T-helper 17 cell (primary cell): Measurements from ENCODE around the gene B9D2. TPM values are rescaled to one million over a fixed set of nuclear protein-coding genes. Genes with fewer than 3 reads are reported as not detected.
A peak's percentile ranks its signal among the peaks of the same experiment; 100 is the strongest.

Source experiments
- ATAC-seq: fragments of 150-1000 bp; cut with Tn5 transposase; 2 replicates; pipeline ENCODE4 v1.10.0; 2021; ENCODE audit warnings: mild to moderate bottlenecking, moderate library complexity
- DNase-seq, 3 donors: peaks; one replicate each; pipeline versions ENCODE4 v3.0.0 to v3.0.0-alpha.2; 2020 to 2021
- H3K9me3 ChIP-seq: one replicate; pipeline ENCODE4 v1.7.0; 2013; ENCODE audit warnings: low read length, mild to moderate bottlenecking; ENCODE audit not compliant: control insufficient read depth, poor library complexity, severe bottlenecking
- H3K27ac Mint-ChIP-seq: one replicate; pipeline ENCODE4 v1.8.0; 2022; ENCODE audit warnings: mild to moderate bottlenecking, moderate library complexity, mixed read lengths
- H3K27me3 Mint-ChIP-seq: one replicate; pipeline ENCODE4 v1.8.0; 2022; ENCODE audit warnings: mixed read lengths
- H3K36me3 Mint-ChIP-seq: one replicate; pipeline ENCODE4 v1.8.0; 2022; ENCODE audit warnings: low read depth, mixed read lengths
- H3K4me1 Mint-ChIP-seq: one replicate; pipeline ENCODE4 v1.8.0; 2022; ENCODE audit warnings: mild to moderate bottlenecking, mixed read lengths
- H3K4me3 Mint-ChIP-seq: one replicate; pipeline ENCODE4 v1.8.0; 2022; ENCODE audit warnings: mild to moderate bottlenecking, moderate library complexity, mixed read lengths
- total RNA-seq, 4 donors: library from RNA in 2 of 4; stranded (reverse) in 2 of 4; gene quantifications; one replicate each; pipeline ENCODE4 v1.2.3 and lab custom pipeline; 2022 to 2026

Gene B9D2
- total RNA-seq, 2 donors from 2014 or later = 37.1 to 41.4 TPM

GRCh38 chr19:41344162-41344561, 19.8 kb downstream of the B9D2 start:
- Mint-ChIP-seq H3K4me1 (peaks cover 35% of the 10 kb centered on the region), H3K4me3 (peak overlapping the region; percentile 69), H3K36me3 (peaks cover 13% of the 10 kb centered on the region), H3K27ac (peak overlapping the region; percentile 91), H3K27me3 (no peaks in the 10 kb centered on the region)
- DNase-seq (no peak), ATAC-seq (no peak)
- no peaks in the 10 kb centered on the region for H3K9me3 ChIP-seq

- ATAC-seq (peak; percentile 54), DNase-seq (no peak)
- no peaks in the 10 kb centered on the region for H3K9me3 ChIP-seq
- H3K27ac Mint-ChIP-seq = peak overlapping the region; percentile 91
- no peaks in the 10 kb centered on the region for H3K27me3 Mint-ChIP-seq
- H3K4me1 Mint-ChIP-seq = peaks cover 33% of the 10 kb centered on the region
- peaks cover 12% of the 10 kb centered on the region for H3K36me3 Mint-ChIP-seq
- peak overlapping the region; percentile 83 for H3K4me3 Mint-ChIP-seq
These were observed 22.1 kb downstream of the B9D2 start for GRCh38 chr19:41341669-41342490.

DNA sequence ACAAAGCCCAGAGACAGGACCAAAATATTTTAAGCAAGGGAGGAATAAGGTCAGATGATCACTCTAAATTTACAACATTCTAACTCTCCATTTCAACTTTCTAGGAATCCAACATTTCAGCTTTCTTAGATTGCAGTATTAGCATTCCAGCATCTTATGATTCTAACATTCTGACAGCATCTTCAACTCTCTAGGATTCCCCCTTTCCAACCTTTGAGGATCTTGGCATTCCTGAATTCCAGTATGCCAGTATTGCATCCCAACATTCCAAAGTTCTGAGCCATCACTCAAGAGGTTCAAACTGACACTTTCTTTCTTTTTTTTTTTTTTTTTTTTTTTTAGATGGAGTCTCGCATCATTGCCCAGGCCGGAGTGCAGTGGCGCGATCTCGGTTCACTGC, 24.0 kb downstream of the B9D2 start:
- peaks cover 33% of the 10 kb centered on the region for H3K4me1 Mint-ChIP-seq
- no peaks in the 10 kb centered on the region for H3K27me3 Mint-ChIP-seq
- no peak for DNase-seq

GRCh38 chr19:41335467-41335866, 28.5 kb downstream of the B9D2 start:
- H3K27ac Mint-ChIP-seq = no peak overlapping the region
- ATAC-seq = no peak
- DNase-seq = no peak
- no peaks in the 10 kb centered on the region for H3K27me3 Mint-ChIP-seq
- H3K4me1 Mint-ChIP-seq = peaks cover 27% of the 10 kb centered on the region
- H3K9me3 ChIP-seq = no peaks in the 10 kb centered on the region
- peaks cover 15% of the 10 kb centered on the region for H3K36me3 Mint-ChIP-seq
- no peak overlapping the region for H3K4me3 Mint-ChIP-seq

More for the DNA sequence above, 24.0 kb downstream of the B9D2 start:
- ATAC-seq = no peak
- H3K4me3 Mint-ChIP-seq = no peak overlapping the region
- no peaks in the 10 kb centered on the region for H3K9me3 ChIP-seq
- peak overlapping the region; percentile 91 for H3K27ac Mint-ChIP-seq
- peaks cover 12% of the 10 kb centered on the region for H3K36me3 Mint-ChIP-seq

DNA sequence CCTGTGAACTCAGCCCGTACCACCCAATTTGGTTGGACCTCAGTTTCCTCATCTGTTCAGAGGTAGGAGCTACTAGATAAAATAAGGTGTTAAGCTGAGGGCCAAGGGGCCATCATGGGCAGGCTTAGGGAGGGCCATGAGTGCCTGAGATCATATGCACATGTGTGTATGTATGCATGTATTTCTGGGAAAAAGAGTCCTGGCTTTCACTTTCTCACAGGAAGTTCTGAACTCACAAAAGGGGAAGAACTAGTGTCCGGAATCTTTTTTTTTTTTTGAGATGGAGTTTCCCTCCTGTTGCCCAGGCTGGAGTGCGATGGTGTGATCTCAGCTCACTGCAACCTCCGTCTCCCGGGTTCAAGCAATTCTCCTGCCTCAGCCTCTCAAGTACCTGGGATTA, 29.2 kb downstream of the B9D2 start:
- Mint-ChIP-seq H3K36me3 (peaks cover 15% of the 10 kb centered on the region), H3K4me1 (peaks cover 28% of the 10 kb centered on the region), H3K4me3 (peak overlapping the region; percentile 45), H3K27me3 (no peaks in the 10 kb centered on the region), H3K27ac (no peak overlapping the region)
- H3K9me3 ChIP-seq = no peaks in the 10 kb centered on the region
- ATAC-seq (no peak), DNase-seq (no peak)

GRCh38 chr19:41332468-41332867, 31.5 kb downstream of the B9D2 start:
- Mint-ChIP-seq H3K4me3 (peak overlapping the region; percentile 67), H3K27ac (peak overlapping the region; percentile 92), H3K27me3 (no peaks in the 10 kb centered on the region), H3K4me1 (peaks cover 39% of the 10 kb centered on the region), H3K36me3 (peaks cover 15% of the 10 kb centered on the region)
- ATAC-seq (no peak), DNase-seq (no peak)
- H3K9me3 ChIP-seq = no peaks in the 10 kb centered on the region

- peaks cover 16% of the 10 kb centered on the region for H3K36me3 Mint-ChIP-seq
- no peak for DNase-seq
- H3K27me3 Mint-ChIP-seq = no peaks in the 10 kb centered on the region
- no peaks in the 10 kb centered on the region for H3K9me3 ChIP-seq
- ATAC-seq = no peak
- peaks cover 41% of the 10 kb centered on the region for H3K4me1 Mint-ChIP-seq
- peak overlapping the region; percentile 67 for H3K4me3 Mint-ChIP-seq
- H3K27ac Mint-ChIP-seq = peak overlapping the region; percentile 92
These were observed 31.9 kb downstream of the B9D2 start for GRCh38 chr19:41332000-41332399.

- Mint-ChIP-seq H3K36me3 (peaks cover 22% of the 10 kb centered on the region), H3K4me3 (peak overlapping the region; percentile 75), H3K27me3 (no peaks in the 10 kb centered on the region), H3K27ac (peak overlapping the region; percentile 92), H3K4me1 (peaks cover 50% of the 10 kb centered on the region)
- DNase-seq (no peak), ATAC-seq (no peak)
- no peaks in the 10 kb centered on the region for H3K9me3 ChIP-seq
These were observed 32.8 kb downstream of the B9D2 start for GRCh38 chr19:41330946-41331678.

GRCh38 chr19:41330481-41330880, 33.5 kb downstream of the B9D2 start:
- H3K36me3 Mint-ChIP-seq = peaks cover 22% of the 10 kb centered on the region
- H3K9me3 ChIP-seq = no peaks in the 10 kb centered on the region
- H3K27ac Mint-ChIP-seq = peak overlapping the region; percentile 92
- H3K4me3 Mint-ChIP-seq = peak overlapping the region; percentile 75
- DNase-seq = no peak
- H3K27me3 Mint-ChIP-seq = no peaks in the 10 kb centered on the region
- ATAC-seq = no peak
- H3K4me1 Mint-ChIP-seq = peaks cover 51% of the 10 kb centered on the region

DNA sequence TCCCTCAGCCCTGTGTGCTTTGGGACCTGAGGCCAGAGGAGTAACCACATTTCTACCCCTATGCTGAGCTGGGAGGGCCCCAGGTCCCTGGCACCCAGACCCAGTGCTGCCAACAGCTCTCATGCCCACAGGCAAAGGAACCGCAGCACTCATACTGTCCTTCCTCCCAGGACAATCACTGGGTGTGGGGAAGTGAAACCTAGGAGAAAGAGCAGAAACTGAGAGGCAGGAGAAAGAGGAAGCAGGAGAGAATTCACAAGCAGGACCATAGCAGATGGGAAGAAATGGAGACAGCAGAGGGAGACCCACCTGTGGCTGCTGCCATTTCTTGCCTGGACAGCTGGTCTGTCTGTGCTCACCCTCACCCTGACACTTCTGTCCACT, 35.1 kb downstream of the B9D2 start:
- H3K4me3 Mint-ChIP-seq = peak overlapping the region; percentile 89
- DNase-seq = no peak
- H3K36me3 Mint-ChIP-seq = peaks cover 22% of the 10 kb centered on the region
- H3K4me1 Mint-ChIP-seq = peaks cover 57% of the 10 kb centered on the region
- no peaks in the 10 kb centered on the region for H3K9me3 ChIP-seq
- ATAC-seq = no peak
- H3K27me3 Mint-ChIP-seq = no peaks in the 10 kb centered on the region
- peak overlapping the region; percentile 98 for H3K27ac Mint-ChIP-seq

DNA sequence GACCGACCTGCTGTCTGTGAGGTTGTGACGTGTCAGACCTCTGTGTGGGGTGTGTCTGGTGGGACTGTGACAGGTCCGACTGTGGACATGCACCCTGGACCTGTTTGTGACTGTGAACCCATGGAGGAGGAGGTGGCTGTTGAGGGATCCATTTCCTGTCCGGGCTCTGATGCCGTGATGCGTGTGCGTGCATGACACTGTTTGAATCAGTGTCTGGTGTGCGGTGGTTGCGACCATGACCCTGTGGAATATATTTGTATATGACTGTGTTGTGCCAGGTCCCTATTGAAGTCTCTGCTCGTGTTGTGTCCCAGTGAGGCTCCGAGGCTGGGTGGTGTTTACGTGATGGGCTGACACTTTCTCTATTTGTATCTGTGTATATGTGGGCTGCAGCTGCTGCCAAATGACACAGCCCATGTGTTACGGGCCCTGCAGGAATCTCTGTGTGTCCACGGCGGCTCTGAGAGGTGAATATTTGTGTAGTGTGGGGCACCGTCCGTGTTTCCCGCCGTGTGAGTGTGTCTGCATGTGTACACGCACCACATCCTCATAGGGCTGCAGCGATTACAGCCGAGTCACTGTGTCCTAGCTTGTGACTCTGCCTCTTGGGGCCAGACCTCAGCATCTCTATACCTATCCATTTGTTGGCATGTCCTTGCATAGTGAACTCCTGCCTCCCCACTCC, 35.6 kb downstream of the B9D2 start:
- no peaks in the 10 kb centered on the region for H3K27me3 Mint-ChIP-seq
- DNase-seq (no peak), ATAC-seq (peak; percentile 38)
- peak overlapping the region; percentile 98 for H3K27ac Mint-ChIP-seq
- peaks cover 59% of the 10 kb centered on the region for H3K4me1 Mint-ChIP-seq
- H3K36me3 Mint-ChIP-seq = peaks cover 22% of the 10 kb centered on the region
- peak overlapping the region; percentile 89 for H3K4me3 Mint-ChIP-seq
- H3K9me3 ChIP-seq = no peaks in the 10 kb centered on the region

- Mint-ChIP-seq H3K36me3 (peaks cover 27% of the 10 kb centered on the region), H3K4me3 (peak overlapping the region; percentile 89), H3K27me3 (no peaks in the 10 kb centered on the region), H3K27ac (peak overlapping the region; percentile 98), H3K4me1 (peaks cover 63% of the 10 kb centered on the region)
- no peaks in the 10 kb centered on the region for H3K9me3 ChIP-seq
- peak; percentile 75 for ATAC-seq
- DNase-seq = peak; percentile 70 to 89 (median 75)
These were observed 36.3 kb downstream of the B9D2 start for GRCh38 chr19:41327576-41328156.

- ATAC-seq (peak; percentile 4), DNase-seq (no peak)
- Mint-ChIP-seq H3K27ac (peak overlapping the region; percentile 98), H3K4me3 (peak overlapping the region; percentile 92), H3K27me3 (no peaks in the 10 kb centered on the region), H3K4me1 (peaks cover 60% of the 10 kb centered on the region), H3K36me3 (peaks cover 27% of the 10 kb centered on the region)
- H3K9me3 ChIP-seq = no peaks in the 10 kb centered on the region
These were observed 36.8 kb downstream of the B9D2 start for GRCh38 chr19:41327076-41327575.
